Measurements from ENCODE around the gene RASEF.
"Not testable (repeated sequence)": the region's sequence is repeated elsewhere in the genome, so short reads cannot be mapped to it uniquely, and the experiment has no call there.

The RASEF gene

DNA sequence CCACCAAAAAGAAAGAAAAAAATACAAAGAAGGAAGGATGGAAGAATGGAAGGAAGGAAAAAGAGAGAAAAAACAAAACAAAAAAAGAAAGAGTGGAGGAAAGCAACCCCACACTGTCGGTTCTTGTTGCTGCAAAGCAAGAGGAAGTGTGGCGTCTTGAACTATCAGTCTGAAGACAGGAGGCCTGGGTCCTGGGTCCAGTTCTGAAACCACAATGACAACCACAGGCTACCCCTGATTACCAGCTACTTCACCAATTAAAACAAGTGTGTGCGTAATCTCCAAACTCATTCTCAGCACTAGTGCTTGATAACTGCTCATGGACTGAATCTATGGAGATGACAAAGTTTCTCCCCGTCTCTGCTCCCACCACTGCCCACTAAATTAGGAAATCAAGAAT, 93.7 kb downstream of the RASEF start:
- no peak for FAIRE-seq

DNA sequence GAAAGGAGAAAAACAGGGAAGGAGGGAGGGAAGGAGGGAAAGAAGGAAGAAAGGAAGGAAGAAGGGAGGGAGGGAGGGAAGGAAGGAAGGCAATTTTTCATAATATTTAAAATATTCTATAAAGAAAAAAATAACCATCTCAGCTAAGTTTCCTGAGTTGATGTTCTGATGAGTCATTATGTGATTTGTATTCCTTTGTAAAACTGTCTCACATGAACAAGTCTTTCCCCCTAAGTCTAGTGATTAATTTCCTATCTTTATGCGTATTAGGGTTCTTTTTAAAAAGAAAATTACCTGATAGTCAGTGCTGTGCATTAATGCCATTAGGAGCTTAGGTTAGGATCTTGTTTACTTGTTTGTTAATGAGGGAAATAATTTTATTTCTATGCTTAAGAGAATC, 94.1 kb downstream of the RASEF start:
- no peak for FAIRE-seq

DNA sequence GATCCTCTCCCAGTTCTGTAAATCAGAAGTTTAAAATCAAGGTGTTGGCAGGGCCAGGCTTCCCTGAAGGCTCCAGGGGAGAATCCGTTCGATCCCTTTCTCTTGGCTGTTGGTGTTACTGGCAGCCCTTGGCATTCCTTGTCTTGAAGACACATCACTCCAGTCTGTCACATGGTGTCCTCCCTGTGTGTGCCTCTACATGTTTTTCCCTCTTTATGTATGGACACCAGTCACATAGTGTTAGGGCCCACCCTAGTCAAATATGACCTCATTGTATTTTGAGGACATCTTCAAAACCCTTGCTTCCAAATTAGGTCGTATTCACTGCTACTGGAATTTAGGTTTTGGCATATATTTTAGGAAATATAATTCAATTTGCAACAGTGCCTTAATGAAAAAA, 94.6 kb downstream of the RASEF start:
- FAIRE-seq: no peak

DNA sequence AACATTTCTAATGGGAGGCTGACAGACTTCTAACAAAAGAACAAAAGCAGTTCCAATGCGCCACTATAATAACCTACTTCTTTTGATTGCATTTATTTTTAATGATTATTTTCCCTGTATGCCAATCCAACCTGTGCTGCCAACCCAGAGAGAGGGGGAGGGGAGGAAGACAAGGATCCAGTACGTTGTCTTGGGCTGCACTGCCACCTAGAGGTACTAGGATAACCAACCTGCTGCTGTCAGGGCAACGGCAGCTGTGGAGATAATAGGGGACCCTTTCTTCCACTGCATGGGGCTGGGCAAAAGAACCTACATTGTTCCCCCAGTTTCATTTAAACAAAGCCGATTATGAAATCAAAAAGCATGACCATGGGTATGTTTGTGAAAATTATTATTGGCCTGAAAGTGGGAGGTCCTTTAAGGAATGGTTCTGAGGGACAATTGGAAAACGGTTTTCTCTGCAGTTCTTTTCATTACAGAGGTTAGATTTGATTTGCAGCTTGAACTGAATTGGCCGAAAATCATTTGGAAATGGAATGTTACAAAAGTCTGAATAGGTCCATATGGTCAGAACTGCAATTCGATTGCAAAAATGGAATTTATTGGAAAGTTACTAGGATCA, 101.3 kb downstream of the RASEF start:
- no peak for FAIRE-seq

DNA sequence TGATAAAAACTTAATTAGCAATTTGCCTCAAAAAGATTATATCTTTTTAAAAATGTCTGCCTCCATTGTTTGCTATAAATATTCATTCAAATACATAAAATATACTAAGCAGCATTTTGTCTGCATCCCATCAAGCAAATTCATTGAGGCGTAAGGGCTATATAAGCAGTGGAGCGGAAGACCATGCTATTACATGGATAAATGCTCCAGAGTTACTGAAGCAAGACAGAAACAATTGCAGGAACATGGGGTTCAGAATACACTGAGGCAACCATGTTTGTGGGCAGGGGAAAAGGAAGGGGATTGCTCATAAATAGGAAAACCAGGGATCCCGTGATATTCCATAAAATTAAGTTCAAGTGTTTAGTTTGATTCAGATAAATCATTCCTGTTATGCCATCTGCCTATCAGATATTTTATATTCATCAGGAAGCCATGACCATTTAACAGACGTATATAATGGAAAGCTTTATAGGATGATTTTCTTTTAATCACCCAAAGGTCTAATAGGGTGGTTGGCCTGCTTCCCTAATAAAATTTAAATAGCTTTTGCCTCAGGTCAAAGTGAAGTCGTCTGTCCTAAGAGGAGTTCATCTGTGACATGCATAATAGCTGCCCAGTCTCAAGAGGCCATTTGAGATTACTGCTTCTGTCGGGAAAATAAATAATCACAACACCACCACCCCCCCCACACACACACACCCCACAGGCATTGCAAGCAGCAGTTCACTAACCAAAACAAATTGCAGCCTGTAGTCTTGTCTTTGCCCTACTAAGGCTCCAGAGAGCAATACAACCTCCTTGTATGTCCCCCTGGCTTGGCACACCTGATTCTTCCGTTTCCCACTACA, 105.2 kb downstream of the RASEF start:
- FAIRE-seq: no peak

GRCh38 chr9:82949203-82949602, 113.7 kb downstream of the RASEF start:
- no peak for FAIRE-seq

DNA sequence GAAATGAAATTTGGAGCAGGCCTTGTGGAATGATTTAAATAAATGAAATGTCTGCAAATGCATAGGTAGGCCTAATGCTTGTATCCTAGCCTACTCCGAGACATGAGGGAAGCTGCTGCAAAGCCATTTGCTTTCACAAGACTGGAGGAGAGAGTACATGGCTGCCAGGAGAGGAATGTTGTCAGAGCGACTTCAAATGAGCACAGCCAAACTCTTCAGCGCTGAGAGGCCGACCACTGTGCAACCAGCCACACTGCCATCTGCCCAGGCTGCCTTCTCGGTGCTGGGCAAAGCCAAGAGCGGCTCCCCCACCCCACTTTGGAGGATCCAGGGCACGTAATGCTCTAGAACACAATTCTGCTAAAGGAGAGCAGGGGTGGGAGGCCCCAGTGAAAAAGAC, 122.6 kb downstream of the RASEF start:
- FAIRE-seq: no peak

DNA sequence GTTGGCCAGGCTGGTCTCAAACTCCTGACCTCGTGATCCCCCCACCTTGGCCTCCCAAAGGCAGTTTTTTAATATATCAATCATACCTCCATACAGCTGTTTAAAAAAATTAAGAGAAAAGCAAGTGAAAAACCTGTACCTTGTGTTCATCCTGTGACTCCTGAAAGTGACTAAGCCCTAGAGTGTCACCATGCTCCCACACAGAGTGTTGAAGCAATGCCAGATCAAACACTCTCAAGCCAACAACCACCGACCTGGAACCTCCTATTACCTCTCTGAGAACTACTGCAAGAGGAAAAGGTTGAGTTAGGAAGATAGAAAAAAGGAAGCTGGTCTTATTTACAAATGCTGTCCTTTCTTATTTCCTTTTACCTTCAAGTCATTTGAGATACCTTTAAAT, 123.5 kb downstream of the RASEF start:
- FAIRE-seq: no peak

DNA sequence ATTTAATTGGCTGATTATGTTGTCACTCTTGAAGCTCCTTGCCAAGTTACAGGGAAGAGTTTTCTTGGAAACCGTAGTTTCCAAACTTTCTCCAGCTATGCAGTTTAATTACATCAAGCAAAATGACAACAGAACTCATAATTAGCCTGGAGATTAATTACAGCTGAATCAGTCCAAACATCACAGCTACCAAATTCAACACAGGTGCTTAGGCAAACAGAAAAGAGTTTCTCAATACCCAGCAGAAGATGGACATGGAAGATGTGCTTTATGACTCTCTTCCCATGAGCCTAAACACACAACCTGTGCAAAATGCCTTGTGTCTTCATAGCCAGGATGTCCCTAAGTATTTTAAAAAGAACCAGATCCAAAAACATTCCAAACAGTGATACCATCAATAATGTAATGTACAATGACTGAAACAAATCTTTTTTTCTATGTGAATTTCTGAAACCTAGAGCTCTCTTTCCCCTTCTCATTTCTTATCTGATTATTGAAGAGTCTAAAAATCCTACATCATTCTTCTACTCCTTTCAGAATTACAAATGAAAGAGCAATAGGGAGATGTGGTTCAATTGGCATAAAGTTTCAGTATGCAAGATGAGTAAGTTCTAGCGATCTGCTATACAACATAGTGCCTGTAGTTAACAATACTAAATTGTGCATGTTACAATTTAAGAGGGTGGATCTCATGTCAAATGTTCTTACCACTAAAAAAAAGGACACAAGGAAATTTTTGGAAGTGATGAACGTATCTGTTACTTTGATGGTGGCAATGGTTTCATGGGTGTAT, 124.3 kb downstream of the RASEF start:
- FAIRE-seq: no peak

GRCh38 chr9:82936561-82936960, 126.4 kb downstream of the RASEF start:
- FAIRE-seq: not testable (repeated sequence)

DNA sequence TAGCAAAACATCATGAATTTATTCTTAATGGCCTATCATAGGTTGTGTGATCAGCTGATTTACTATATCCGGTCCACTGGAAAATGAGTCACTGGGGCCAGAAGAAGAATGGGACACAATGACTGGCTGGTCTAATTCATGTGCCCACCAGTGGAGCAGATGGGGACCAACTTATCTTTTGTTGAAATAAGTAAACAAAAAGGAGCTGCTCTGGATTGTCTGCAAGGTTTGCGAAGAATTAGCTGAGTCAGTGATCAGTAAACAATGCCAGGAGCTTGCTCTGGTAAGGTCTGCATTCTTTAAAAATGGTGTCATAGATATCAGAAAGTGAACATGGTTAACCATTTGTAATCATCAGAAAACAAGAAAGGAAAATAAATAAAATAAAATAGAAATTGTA, 128.0 kb downstream of the RASEF start:
- no peak for FAIRE-seq

- not testable (repeated sequence) for FAIRE-seq
Observed at GRCh38 chr9:82934025-82934424, 128.9 kb downstream of the RASEF start.

GRCh38 chr9:82930116-82930515, 132.8 kb downstream of the RASEF start:
- FAIRE-seq: no peak

Data from endometrium (tissue), 2 donors.